OCI-LY3 (cell line): ENCODE measurements around the gene SLC25A25.
"Not testable (repeated sequence)": the region's sequence is repeated elsewhere in the genome, so short reads cannot be mapped to it uniquely, and the experiment has no call there.

Experiments
- EZH2phosphoT487 ChIP-seq: fragments of 200-600 bp; shearing (Covaris generic); IDR thresholded peaks from 2 replicates; pipeline ENCODE4 v1.6.1; 2018; ENCODE audit warnings: antibody characterized with exemption, mixed run types, low read depth
- TF ChIP-seq, protein P1 (sequence below): fragments of 200-600, 300-600 bp; sonication (generic); IDR thresholded peaks from 2 replicates; pipeline ENCODE4 v1.5.1; 2014; ENCODE audit warnings: antibody characterized with exemption, low read length, low read depth

DNA sequence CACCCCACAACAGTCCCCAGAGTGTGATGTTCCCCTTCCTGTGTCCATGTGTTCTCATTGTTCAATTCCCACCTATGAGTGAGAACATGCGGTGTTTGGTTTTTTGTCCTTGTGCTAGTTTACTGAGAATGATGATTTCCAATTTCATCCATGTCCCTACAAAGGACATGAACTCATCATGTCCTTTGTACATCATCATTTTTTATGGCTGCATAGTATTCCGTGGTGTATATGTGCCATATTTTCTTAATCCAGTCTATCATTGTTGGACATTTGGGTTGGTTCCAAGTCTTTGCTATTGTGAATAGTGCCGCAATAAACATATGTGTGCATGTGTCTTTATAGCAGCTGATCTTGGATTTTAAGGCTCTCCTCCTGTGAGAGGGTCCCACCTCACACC lies 27.2 kb upstream of the SLC25A25 start:
- TF ChIP-seq, protein P1, sequence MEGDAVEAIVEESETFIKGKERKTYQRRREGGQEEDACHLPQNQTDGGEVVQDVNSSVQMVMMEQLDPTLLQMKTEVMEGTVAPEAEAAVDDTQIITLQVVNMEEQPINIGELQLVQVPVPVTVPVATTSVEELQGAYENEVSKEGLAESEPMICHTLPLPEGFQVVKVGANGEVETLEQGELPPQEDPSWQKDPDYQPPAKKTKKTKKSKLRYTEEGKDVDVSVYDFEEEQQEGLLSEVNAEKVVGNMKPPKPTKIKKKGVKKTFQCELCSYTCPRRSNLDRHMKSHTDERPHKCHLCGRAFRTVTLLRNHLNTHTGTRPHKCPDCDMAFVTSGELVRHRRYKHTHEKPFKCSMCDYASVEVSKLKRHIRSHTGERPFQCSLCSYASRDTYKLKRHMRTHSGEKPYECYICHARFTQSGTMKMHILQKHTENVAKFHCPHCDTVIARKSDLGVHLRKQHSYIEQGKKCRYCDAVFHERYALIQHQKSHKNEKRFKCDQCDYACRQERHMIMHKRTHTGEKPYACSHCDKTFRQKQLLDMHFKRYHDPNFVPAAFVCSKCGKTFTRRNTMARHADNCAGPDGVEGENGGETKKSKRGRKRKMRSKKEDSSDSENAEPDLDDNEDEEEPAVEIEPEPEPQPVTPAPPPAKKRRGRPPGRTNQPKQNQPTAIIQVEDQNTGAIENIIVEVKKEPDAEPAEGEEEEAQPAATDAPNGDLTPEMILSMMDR: not testable (repeated sequence)
- not testable (repeated sequence) for TF ChIP-seq EZH2phosphoT487
